Measurements from ENCODE around the gene TTC28.

DNA sequence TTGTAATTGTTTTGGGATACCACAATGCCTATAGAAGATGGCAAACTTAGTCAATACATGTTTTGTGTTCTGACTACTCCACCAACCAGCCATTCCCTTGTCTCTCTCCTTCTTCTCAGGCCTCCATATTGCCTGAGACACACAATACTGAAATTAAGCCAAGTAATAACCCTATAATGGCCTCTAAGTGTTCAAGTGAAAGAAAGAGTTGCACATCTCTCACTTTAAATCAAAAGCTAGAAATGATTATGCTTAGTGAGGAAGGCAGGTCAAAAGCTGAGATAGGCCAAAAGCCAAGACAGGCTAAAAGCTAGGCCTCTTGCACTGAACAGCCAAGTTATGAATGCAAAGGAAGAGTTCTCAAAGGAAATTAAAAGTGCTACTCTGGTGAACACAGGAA is 318.7 kb downstream of the TTC28 start:
- TF ChIP-seq CTCF (IDR thresholded peaks at IDR 0.05) = no peak
- no peak for TF ChIP-seq POLR2A (IDR thresholded peaks at IDR 0.05)

Data from lower leg skin (tissue), 3 donors.